HG03342 (cell line): ENCODE data around the gene FOXO3.
"Not testable (repeated sequence)": the region's sequence is repeated elsewhere in the genome, so short reads cannot be mapped to it uniquely, and the experiment has no call there.

Experiments
- ATAC-seq: cut with Tn5 transposase; IDR thresholded peaks from one replicate; pipeline ENCODE4 v1.9.1; 2021; ENCODE audit warnings: mild to moderate bottlenecking, moderate library complexity; ENCODE audit not compliant: unreplicated experiment

Gene FOXO3

GRCh38 chr6:108555399-108556052 is 5.2 kb upstream of the FOXO3 start:
- ATAC-seq: no peak

GRCh38 chr6:108556250-108556649 is 4.5 kb upstream of the FOXO3 start:
- ATAC-seq: no peak

GRCh38 chr6:108556866-108557493 is 3.7 kb upstream of the FOXO3 start:
- no peak for ATAC-seq

- no peak for ATAC-seq
These were observed 3.0 kb upstream of the FOXO3 start for GRCh38 chr6:108557494-108558371.

GRCh38 chr6:108558372-108559096 is 2.2 kb upstream of the FOXO3 start:
- peak; percentile 58 for ATAC-seq

- ATAC-seq: peak; percentile 38
These were observed 1.4 kb upstream of the FOXO3 start for GRCh38 chr6:108559097-108559883.

- no peak for ATAC-seq
These were observed 744 bp upstream of the FOXO3 start for GRCh38 chr6:108559884-108560462.

- ATAC-seq: not testable (repeated sequence)
These were observed 561 bp downstream of the FOXO3 start for GRCh38 chr6:108561309-108561647.

- ATAC-seq: no peak
These were observed 1.2 kb downstream of the FOXO3 start for GRCh38 chr6:108561742-108562502.

GRCh38 chr6:108562503-108562993 is 1.8 kb downstream of the FOXO3 start:
- ATAC-seq: no peak

GRCh38 chr6:108563292-108563691 is 2.6 kb downstream of the FOXO3 start:
- no peak for ATAC-seq

- no peak for ATAC-seq
These were observed 3.5 kb downstream of the FOXO3 start for GRCh38 chr6:108564178-108564577.

GRCh38 chr6:108565091-108565766 is 4.5 kb downstream of the FOXO3 start:
- peak; percentile 76 for ATAC-seq

GRCh38 chr6:108565893-108566292 is 5.2 kb downstream of the FOXO3 start:
- peak; percentile 33 for ATAC-seq

- ATAC-seq: no peak
These were observed 5.7 kb downstream of the FOXO3 start for GRCh38 chr6:108566406-108566805.

- ATAC-seq: no peak
These were observed 7.4 kb downstream of the FOXO3 start for GRCh38 chr6:108568101-108568500.

- ATAC-seq: no peak
These were observed 8.0 kb downstream of the FOXO3 start for GRCh38 chr6:108568551-108569305.

- ATAC-seq: no peak
These were observed 9.8 kb downstream of the FOXO3 start for GRCh38 chr6:108570517-108570916.
